GDM1 (cell line): ENCODE measurements around the gene BCL7B.
"Not testable (repeated sequence)": the region's sequence is repeated elsewhere in the genome, so short reads cannot be mapped to it uniquely, and the experiment has no call there.

Experiments
- DNase-seq: peaks from one replicate; lab custom pipeline; 2025; lab: John Stamatoyannopoulos, UW

Gene BCL7B

GRCh38 chr7:73572767-73573186 lies 15.3 kb upstream of the BCL7B start:
- no peak for DNase-seq

- DNase-seq: no peak
Measured at GRCh38 chr7:73570977-73571376, 13.5 kb upstream of the BCL7B start.

GRCh38 chr7:73570521-73570920 lies 13.0 kb upstream of the BCL7B start:
- DNase-seq: no peak

- no peak for DNase-seq
Measured at GRCh38 chr7:73569042-73569608, 11.6 kb upstream of the BCL7B start.

- no peak for DNase-seq
Measured at GRCh38 chr7:73567846-73568685, 10.6 kb upstream of the BCL7B start.

GRCh38 chr7:73567140-73567539 lies 9.7 kb upstream of the BCL7B start:
- no peak for DNase-seq

GRCh38 chr7:73566431-73566830 lies 8.9 kb upstream of the BCL7B start:
- not testable (repeated sequence) for DNase-seq

- DNase-seq: no peak
Measured at GRCh38 chr7:73565675-73566340, 8.3 kb upstream of the BCL7B start.

- no peak for DNase-seq
Measured at GRCh38 chr7:73560109-73560835, 2.8 kb upstream of the BCL7B start.

- peak; percentile 95 for DNase-seq
Measured at GRCh38 chr7:73557108-73557396, 438 bp downstream of the BCL7B start.

- DNase-seq: no peak
Measured at GRCh38 chr7:73556208-73557107, 1.0 kb downstream of the BCL7B start.

GRCh38 chr7:73555411-73555982 lies 2.0 kb downstream of the BCL7B start:
- no peak for DNase-seq

GRCh38 chr7:73550093-73550492 lies 7.4 kb downstream of the BCL7B start:
- not testable (repeated sequence) for DNase-seq

GRCh38 chr7:73549176-73549575 lies 8.3 kb downstream of the BCL7B start:
- no peak for DNase-seq

GRCh38 chr7:73547841-73548240 lies 9.6 kb downstream of the BCL7B start:
- no peak for DNase-seq

- DNase-seq: no peak
Measured at GRCh38 chr7:73544678-73545077, 12.8 kb downstream of the BCL7B start.

GRCh38 chr7:73541722-73542121 lies 15.8 kb downstream of the BCL7B start:
- no peak for DNase-seq

GRCh38 chr7:73539709-73540108 lies 17.8 kb downstream of the BCL7B start:
- DNase-seq: no peak

- not testable (repeated sequence) for DNase-seq
Measured at GRCh38 chr7:73538510-73538909, 19.0 kb downstream of the BCL7B start.

- DNase-seq: no peak
Measured at GRCh38 chr7:73537051-73537450, 20.4 kb downstream of the BCL7B start.

GRCh38 chr7:73536479-73536878 lies 21.0 kb downstream of the BCL7B start:
- no peak for DNase-seq
